ENCODE measurements around the gene CD68. TPM values are rescaled to one million over a fixed set of nuclear protein-coding genes. Genes with fewer than 3 reads are reported as not detected.
A peak's percentile ranks its signal among the peaks of the same experiment; 100 is the strongest.
"Not testable (repeated sequence)": the region's sequence is repeated elsewhere in the genome, so short reads cannot be mapped to it uniquely, and the experiment has no call there.

CD68 gene
- total RNA-seq, 1 donor from 2014 or later: 0.49 TPM

DNA sequence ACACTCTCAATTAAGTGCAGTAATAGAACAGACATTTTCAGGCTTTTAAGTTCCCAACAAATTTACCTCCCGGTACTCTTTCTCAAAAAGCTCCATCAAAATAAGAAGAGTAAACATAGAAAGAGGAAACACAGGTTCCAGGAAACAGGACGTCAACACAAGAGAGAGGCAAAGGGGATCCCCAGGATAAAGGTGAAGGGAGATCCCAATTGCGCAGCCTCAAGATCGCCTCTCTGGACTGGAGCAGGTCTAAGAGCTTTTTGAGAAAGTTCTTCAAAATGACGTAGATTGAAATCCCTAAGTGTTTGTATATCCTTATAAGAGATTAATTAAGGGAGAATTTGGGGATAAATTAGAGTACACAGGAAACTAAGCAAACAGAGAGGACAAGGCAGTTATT lies 39.2 kb downstream of the CD68 start:
- no peak for DNase-seq (ENCODE audit: low read depth, low spot score)
- Mint-ChIP-seq H3K36me3 (ENCODE audit: low read depth) (no peaks in the 10 kb centered on the region), H3K9me3 (no peaks in the 10 kb centered on the region), H3K27me3 (ENCODE audit: low read depth) (peaks cover 2% of the 10 kb centered on the region), H3K4me3 (peak overlapping the region; percentile 9), H3K4me1 (peaks cover 10% of the 10 kb centered on the region), H3K27ac (ENCODE audit: unreplicated experiment) (no peak overlapping the region)
- TF ChIP-seq, protein P1, sequence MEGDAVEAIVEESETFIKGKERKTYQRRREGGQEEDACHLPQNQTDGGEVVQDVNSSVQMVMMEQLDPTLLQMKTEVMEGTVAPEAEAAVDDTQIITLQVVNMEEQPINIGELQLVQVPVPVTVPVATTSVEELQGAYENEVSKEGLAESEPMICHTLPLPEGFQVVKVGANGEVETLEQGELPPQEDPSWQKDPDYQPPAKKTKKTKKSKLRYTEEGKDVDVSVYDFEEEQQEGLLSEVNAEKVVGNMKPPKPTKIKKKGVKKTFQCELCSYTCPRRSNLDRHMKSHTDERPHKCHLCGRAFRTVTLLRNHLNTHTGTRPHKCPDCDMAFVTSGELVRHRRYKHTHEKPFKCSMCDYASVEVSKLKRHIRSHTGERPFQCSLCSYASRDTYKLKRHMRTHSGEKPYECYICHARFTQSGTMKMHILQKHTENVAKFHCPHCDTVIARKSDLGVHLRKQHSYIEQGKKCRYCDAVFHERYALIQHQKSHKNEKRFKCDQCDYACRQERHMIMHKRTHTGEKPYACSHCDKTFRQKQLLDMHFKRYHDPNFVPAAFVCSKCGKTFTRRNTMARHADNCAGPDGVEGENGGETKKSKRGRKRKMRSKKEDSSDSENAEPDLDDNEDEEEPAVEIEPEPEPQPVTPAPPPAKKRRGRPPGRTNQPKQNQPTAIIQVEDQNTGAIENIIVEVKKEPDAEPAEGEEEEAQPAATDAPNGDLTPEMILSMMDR (conservative IDR thresholded peaks at IDR 0.05): no peak

DNA sequence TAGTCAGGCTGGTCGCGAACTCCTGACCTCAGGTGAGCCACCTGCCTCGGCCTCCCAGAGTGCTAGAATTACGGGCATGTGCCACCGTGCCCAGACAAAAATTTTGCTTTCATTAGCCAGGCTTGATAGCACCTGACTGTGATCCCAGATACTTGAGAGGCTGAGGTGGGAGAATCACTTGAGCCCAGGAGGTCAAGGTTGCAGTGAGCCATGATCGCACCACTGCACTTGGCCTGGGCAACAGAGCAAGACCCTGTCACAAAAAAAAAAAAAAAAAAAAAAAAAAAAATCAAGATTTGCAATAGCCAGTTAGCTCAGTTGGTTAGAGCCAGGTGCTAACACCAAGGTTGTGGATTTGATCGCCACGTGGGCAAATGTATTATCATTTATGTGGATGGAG lies 41.4 kb downstream of the CD68 start:
- Mint-ChIP-seq H3K36me3 (ENCODE audit: low read depth) (no peaks in the 10 kb centered on the region), H3K9me3 (no peaks in the 10 kb centered on the region), H3K27me3 (ENCODE audit: low read depth) (no peaks in the 10 kb centered on the region), H3K27ac (ENCODE audit: unreplicated experiment) (no peak overlapping the region), H3K4me1 (no peaks in the 10 kb centered on the region), H3K4me3 (no peak overlapping the region)
- DNase-seq (ENCODE audit: low read depth, low spot score): no peak
- TF ChIP-seq, protein P1 (conservative IDR thresholded peaks at IDR 0.05): no peak

DNA sequence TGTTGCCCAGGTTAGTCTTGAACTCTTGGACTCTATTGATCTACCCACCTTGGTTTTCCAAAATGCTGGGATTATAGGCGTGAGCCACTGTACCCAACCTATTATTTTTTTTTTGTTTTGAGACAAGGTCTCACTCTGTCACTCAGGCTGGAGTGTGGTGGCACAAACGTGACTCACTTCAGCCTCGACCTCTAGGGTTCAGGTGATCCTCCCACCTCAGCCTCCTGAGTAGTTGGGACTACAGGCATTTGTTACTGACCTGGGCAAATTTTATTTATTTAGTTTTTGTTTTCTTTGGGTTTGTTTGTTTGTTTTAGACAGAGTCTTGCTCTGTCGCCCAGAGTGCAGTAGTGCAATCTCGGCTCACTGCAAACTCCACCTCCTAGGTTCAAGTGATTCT lies 44.2 kb downstream of the CD68 start:
- Mint-ChIP-seq H3K27ac (ENCODE audit: unreplicated experiment) (no peak overlapping the region), H3K9me3 (no peaks in the 10 kb centered on the region), H3K27me3 (ENCODE audit: low read depth) (no peaks in the 10 kb centered on the region), H3K36me3 (ENCODE audit: low read depth) (peaks cover 3% of the 10 kb centered on the region), H3K4me3 (no peak overlapping the region), H3K4me1 (peaks cover 18% of the 10 kb centered on the region)
- no peak for DNase-seq (ENCODE audit: low read depth, low spot score)
- TF ChIP-seq, protein P1 (conservative IDR thresholded peaks at IDR 0.05): no peak

DNA sequence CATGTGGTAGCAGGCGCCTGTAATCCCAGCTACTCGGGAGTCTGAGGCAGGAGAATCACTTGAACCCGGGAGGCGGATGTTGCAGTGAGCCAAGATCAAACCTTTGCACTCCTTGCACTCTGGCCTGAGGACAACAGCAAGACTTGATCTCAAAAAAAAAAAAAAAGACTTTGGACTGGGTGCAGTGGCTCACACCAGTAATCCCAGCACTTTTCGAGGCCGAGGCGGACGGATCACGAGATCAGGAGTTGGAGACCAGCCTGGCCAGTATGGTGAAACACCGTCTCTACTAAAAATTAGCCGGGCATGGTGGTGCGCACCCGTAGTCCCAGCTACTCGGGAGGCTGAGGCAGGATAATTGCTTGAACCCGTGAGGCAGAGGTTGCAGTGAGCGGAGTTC lies 46.3 kb downstream of the CD68 start:
- Mint-ChIP-seq H3K4me3 (peak overlapping the region; percentile 90), H3K4me1 (peaks cover 30% of the 10 kb centered on the region)
- not testable (repeated sequence) for H3K36me3 Mint-ChIP-seq (ENCODE audit: low read depth); H3K27ac Mint-ChIP-seq (ENCODE audit: unreplicated experiment); H3K9me3 Mint-ChIP-seq; DNase-seq (ENCODE audit: low read depth, low spot score); H3K27me3 Mint-ChIP-seq (ENCODE audit: low read depth)

DNA sequence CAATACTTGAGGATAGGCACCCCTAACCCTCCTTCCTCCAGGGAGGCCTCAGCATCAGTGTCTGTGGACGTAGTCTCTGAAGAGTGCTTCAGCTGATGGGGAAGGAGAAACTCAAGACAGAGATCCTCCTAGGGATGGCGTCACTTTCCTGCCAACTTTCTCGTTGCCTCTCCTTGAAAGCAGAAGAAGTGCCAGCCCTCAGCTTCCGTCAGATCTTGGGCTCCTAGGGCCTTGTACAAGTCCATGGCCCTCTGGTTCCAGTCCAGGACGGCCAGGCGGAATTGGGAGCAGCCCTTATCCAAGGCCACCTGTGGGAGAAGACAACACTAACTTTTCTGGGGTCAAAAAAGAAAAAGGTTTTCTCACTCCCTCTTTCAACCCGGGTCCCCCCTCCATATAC lies 46.9 kb downstream of the CD68 start:
- Mint-ChIP-seq H3K27ac (ENCODE audit: unreplicated experiment) (no peak overlapping the region), H3K27me3 (ENCODE audit: low read depth) (no peaks in the 10 kb centered on the region)

DNA sequence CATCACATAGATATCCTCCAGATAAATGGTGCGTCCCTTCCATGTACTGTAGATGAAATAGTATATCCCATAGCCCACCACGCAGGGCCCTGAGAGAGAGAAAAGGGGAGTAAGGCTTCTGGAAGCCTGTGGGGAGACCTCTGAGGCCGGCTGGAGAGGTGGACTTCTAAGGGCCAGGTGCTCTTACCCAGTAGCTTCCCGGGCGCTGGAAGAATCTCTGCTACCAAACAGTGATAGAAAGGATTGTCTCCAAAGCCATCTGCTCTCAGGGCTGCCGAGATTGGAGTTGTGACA lies 47.5 kb downstream of the CD68 start:
- peaks cover 30% of the 10 kb centered on the region for H3K4me1 Mint-ChIP-seq
- no peak for DNase-seq (ENCODE audit: low read depth, low spot score)
- H3K4me3 Mint-ChIP-seq: peak overlapping the region; percentile 90
- H3K36me3 Mint-ChIP-seq (ENCODE audit: low read depth): peaks cover 3% of the 10 kb centered on the region
- peak overlapping the region; percentile 96 for H3K27ac Mint-ChIP-seq (ENCODE audit: unreplicated experiment)
- H3K9me3 Mint-ChIP-seq: no peaks in the 10 kb centered on the region
- TF ChIP-seq, protein P1 (conservative IDR thresholded peaks at IDR 0.05): no peak
- H3K27me3 Mint-ChIP-seq (ENCODE audit: low read depth): no peaks in the 10 kb centered on the region

More for the DNA sequence above, 46.9 kb downstream of the CD68 start:
- Mint-ChIP-seq H3K9me3 (no peaks in the 10 kb centered on the region), H3K36me3 (ENCODE audit: low read depth) (peaks cover 3% of the 10 kb centered on the region), H3K4me3 (peak overlapping the region; percentile 90), H3K4me1 (peaks cover 30% of the 10 kb centered on the region)
- DNase-seq (ENCODE audit: low read depth, low spot score): no peak
- TF ChIP-seq, protein P1 (conservative IDR thresholded peaks at IDR 0.05): no peak
